ENCODE data around the gene SLC2A8.

DNA sequence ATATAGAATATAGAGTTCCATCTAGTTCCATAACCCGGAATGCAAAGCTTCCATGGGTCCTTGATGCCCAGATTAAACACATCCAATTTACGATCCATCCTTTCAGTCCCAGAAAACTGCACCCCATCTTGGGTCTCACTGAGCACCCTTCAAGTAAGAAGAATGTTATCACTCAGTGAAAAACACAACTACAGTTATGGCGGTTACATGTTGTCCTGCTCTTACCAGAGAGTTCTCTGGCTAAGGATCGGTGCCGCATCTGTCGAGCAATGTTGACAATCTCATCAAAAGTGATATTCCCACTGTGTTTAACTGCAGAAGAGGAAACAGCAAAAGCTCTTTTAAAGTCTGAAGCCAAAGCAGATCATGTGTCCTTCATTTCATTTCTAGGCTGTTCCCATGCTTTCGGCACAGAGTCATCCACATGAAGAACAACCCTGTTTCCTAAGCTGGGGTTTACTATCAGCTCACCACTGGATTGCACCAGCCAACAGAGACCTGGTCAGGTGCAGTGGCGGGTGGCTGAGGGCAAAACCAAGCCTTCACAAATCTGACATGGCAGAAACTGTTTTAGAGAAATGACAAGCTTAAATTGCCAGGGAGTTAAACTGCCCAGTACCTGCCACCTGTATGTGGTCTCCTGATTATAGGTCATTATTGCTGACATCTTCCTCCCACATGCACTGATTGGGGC, 51.3 kb downstream of the SLC2A8 start:
- TF ChIP-seq, protein P1, sequence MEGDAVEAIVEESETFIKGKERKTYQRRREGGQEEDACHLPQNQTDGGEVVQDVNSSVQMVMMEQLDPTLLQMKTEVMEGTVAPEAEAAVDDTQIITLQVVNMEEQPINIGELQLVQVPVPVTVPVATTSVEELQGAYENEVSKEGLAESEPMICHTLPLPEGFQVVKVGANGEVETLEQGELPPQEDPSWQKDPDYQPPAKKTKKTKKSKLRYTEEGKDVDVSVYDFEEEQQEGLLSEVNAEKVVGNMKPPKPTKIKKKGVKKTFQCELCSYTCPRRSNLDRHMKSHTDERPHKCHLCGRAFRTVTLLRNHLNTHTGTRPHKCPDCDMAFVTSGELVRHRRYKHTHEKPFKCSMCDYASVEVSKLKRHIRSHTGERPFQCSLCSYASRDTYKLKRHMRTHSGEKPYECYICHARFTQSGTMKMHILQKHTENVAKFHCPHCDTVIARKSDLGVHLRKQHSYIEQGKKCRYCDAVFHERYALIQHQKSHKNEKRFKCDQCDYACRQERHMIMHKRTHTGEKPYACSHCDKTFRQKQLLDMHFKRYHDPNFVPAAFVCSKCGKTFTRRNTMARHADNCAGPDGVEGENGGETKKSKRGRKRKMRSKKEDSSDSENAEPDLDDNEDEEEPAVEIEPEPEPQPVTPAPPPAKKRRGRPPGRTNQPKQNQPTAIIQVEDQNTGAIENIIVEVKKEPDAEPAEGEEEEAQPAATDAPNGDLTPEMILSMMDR (IDR thresholded peaks at IDR 0.05; ENCODE audit: low read length) = no peak
- TF ChIP-seq EZH2 (IDR thresholded peaks at IDR 0.05; ENCODE audit: borderline replicate concordance, low read length) = no peak
